WERI-Rb-1 (cell line): ENCODE measurements around the gene PRKAR1B.
"Not testable (repeated sequence)": the region's sequence is repeated elsewhere in the genome, so short reads cannot be mapped to it uniquely, and the experiment has no call there.

Experiments used
- DNase-seq: peaks from one replicate; pipeline ENCODE4 v3.0.0-alpha.2; 2020
- H3K27ac ChIP-seq: fragments of 250-450 bp; sonication (Bioruptor Pico); 2 replicates; pipeline ENCODE4 v1.5.1; 2020; ENCODE audit warnings: mild to moderate bottlenecking, moderate library complexity
- H3K27me3 ChIP-seq: fragments of 250-450 bp; sonication (Bioruptor Pico); 2 replicates; pipeline ENCODE4 v1.5.1; 2021; ENCODE audit warnings: mild to moderate bottlenecking, low read depth, moderate library complexity; ENCODE audit not compliant: insufficient read depth, severe bottlenecking
- H3K36me3 ChIP-seq: fragments of 250-450 bp; sonication (Bioruptor Pico); 2 replicates; pipeline ENCODE4 v1.5.1; 2020; ENCODE audit warnings: mild to moderate bottlenecking, moderate library complexity
- H3K4me3 ChIP-seq: 2 replicates; pipeline ENCODE4 v1.5.1; 2011; ENCODE audit warnings: low read depth, mild to moderate bottlenecking, control low read depth, low read length
- H3K9me3 ChIP-seq: fragments of 250-450 bp; sonication (Bioruptor Pico); 2 replicates; pipeline ENCODE4 v1.5.1; 2021; ENCODE audit warnings: mild to moderate bottlenecking, moderate library complexity; ENCODE audit not compliant: severe bottlenecking
- CTCF ChIP-seq: IDR thresholded peaks from 2 replicates; pipeline ENCODE4 v1.5.1; 2011; ENCODE audit warnings: low read depth, mild to moderate bottlenecking, control low read depth, inconsistent platforms, low read length

The PRKAR1B gene

GRCh38 chr7:756231-756927 lies 29.3 kb upstream of the PRKAR1B start:
- Histone ChIP-seq H3K9me3 (no peaks in the 10 kb centered on the region), H3K36me3 (peaks cover 52% of the 10 kb centered on the region), H3K4me3 (no peak overlapping the region), H3K27me3 (no peaks in the 10 kb centered on the region), H3K27ac (no peak overlapping the region)
- DNase-seq, result no peak
- no peak for TF ChIP-seq CTCF

- peaks cover 56% of the 10 kb centered on the region for H3K36me3 ChIP-seq
- H3K27ac ChIP-seq, result no peak overlapping the region
- H3K27me3 ChIP-seq, result no peaks in the 10 kb centered on the region
- H3K9me3 ChIP-seq, result no peaks in the 10 kb centered on the region
- peak; percentile 3 for DNase-seq
- H3K4me3 ChIP-seq, result no peak overlapping the region
- TF ChIP-seq CTCF, result no peak
These were observed 28.3 kb upstream of the PRKAR1B start for GRCh38 chr7:755413-755805.

GRCh38 chr7:754531-755412 lies 27.7 kb upstream of the PRKAR1B start:
- Histone ChIP-seq H3K9me3 (no peaks in the 10 kb centered on the region), H3K4me3 (no peak overlapping the region), H3K27ac (no peak overlapping the region), H3K36me3 (peaks cover 56% of the 10 kb centered on the region), H3K27me3 (no peaks in the 10 kb centered on the region)
- peak; percentile 2 for DNase-seq
- no peak for TF ChIP-seq CTCF

- H3K4me3 ChIP-seq, result no peak overlapping the region
- no peak overlapping the region for H3K27ac ChIP-seq
- no peak for TF ChIP-seq CTCF
- no peaks in the 10 kb centered on the region for H3K9me3 ChIP-seq
- H3K36me3 ChIP-seq, result peaks cover 43% of the 10 kb centered on the region
- H3K27me3 ChIP-seq, result no peaks in the 10 kb centered on the region
- no peak for DNase-seq
These were observed 26.1 kb upstream of the PRKAR1B start for GRCh38 chr7:753190-753589.

GRCh38 chr7:752256-752655 lies 25.2 kb upstream of the PRKAR1B start:
- Histone ChIP-seq H3K36me3 (peaks cover 34% of the 10 kb centered on the region), H3K27ac (peak overlapping the region; percentile 97)
- peak; percentile 6 for DNase-seq
- H3K27me3 ChIP-seq, H3K9me3 ChIP-seq, H3K4me3 ChIP-seq: not testable (repeated sequence)

GRCh38 chr7:751826-752225 lies 24.7 kb upstream of the PRKAR1B start:
- Histone ChIP-seq H3K27me3 (no peaks in the 10 kb centered on the region), H3K4me3 (no peak overlapping the region), H3K36me3 (peaks cover 29% of the 10 kb centered on the region), H3K27ac (peak overlapping the region; percentile 97), H3K9me3 (no peaks in the 10 kb centered on the region)
- no peak for TF ChIP-seq CTCF
- no peak for DNase-seq
